Liver (tissue), 9 donors: Measurements from ENCODE around the gene CD40. TPM values are rescaled to one million over a fixed set of nuclear protein-coding genes. Genes with fewer than 3 reads are reported as not detected.

ENCODE experiments used
- DNase-seq: peaks from one replicate; pipeline ENCODE4 v3.0.0-alpha.2; 2017; ENCODE audit warnings: low spot score
- H3K27ac ChIP-seq, 2 donors: one replicate each; pipeline ENCODE4 v1.7.0; 2013; ENCODE audit warnings: inconsistent platforms in 2 of 2, low read length in 2 of 2, control low read depth in 1 of 2, low read depth in 1 of 2, mild to moderate bottlenecking in 1 of 2
- H3K27me3 ChIP-seq, 4 donors: one replicate each; pipeline versions ENCODE4 v1.6.1 to v1.7.0; 2013; ENCODE audit warnings: low read length in 3 of 4, inconsistent platforms in 1 of 4, mild to moderate bottlenecking in 1 of 4, moderate library complexity in 1 of 4; ENCODE audit not compliant: control insufficient read depth in 4 of 4, insufficient read depth in 4 of 4
- H3K36me3 ChIP-seq, 4 donors: one replicate each; pipeline versions ENCODE4 v1.6.1 to v1.7.0; 2013; ENCODE audit warnings: low read length in 3 of 4, mild to moderate bottlenecking in 3 of 4, low read depth in 1 of 4, moderate library complexity in 1 of 4; ENCODE audit not compliant: control insufficient read depth in 4 of 4, insufficient read depth in 3 of 4
- H3K4me1 ChIP-seq, 4 donors: one replicate each; pipeline versions ENCODE4 v1.6.1 to v1.7.0; 2013; ENCODE audit warnings: low read length in 3 of 4, mild to moderate bottlenecking in 3 of 4, moderate library complexity in 1 of 4; ENCODE audit not compliant: control insufficient read depth in 4 of 4, insufficient read depth in 4 of 4
- H3K4me3 ChIP-seq, 3 donors: one replicate each; pipeline versions ENCODE4 v1.6.1 to v1.7.0; 2013; ENCODE audit warnings: low read length in 3 of 3, control low read depth in 1 of 3, low read depth in 1 of 3, mild to moderate bottlenecking in 1 of 3
- H3K9ac ChIP-seq, 2 donors: one replicate each; pipeline ENCODE4 v1.7.0; 2013; ENCODE audit warnings: low read length in 2 of 2, mild to moderate bottlenecking in 2 of 2, moderate library complexity in 2 of 2, control low read depth in 1 of 2, low read depth in 1 of 2
- H3K9me3 ChIP-seq, 4 donors: one replicate each; pipeline versions ENCODE4 v1.6.1 to v1.7.0; 2013; ENCODE audit warnings: low read length in 3 of 4; ENCODE audit not compliant: control insufficient read depth in 4 of 4
- CTCF ChIP-seq: fragments of 150-350 bp; IDR thresholded peaks from 2 replicates; pipeline ENCODE4 v1.5.1; 2017; ENCODE audit warnings: improper control_type of control experiment, low read depth, low read length; ENCODE audit not compliant: missing input control
- EGR1 ChIP-seq, 2 donors: IDR thresholded peaks; 2 replicates each; pipeline ENCODE4 v1.6.1; 2016 to 2018; ENCODE audit warnings: antibody characterized with exemption in 2 of 2, low read depth in 2 of 2
- FOXA1 ChIP-seq: IDR thresholded peaks from 2 replicates; pipeline ENCODE4 v1.6.1; 2016; ENCODE audit warnings: antibody characterized with exemption
- GABPA ChIP-seq, 2 donors: IDR thresholded peaks in 1 of 2; conservative IDR thresholded peaks in 1 of 2; 2 replicates each; pipeline ENCODE4 v1.6.1; 2016; ENCODE audit warnings: antibody characterized with exemption in 2 of 2, mild to moderate bottlenecking in 1 of 2, moderate library complexity in 1 of 2
- HNF4A ChIP-seq, 2 donors: conservative IDR thresholded peaks; 2 replicates each; pipeline ENCODE4 v1.6.1; 2016; ENCODE audit warnings: antibody characterized with exemption in 2 of 2, mild to moderate bottlenecking in 2 of 2
- HNF4G ChIP-seq: IDR thresholded peaks from 2 replicates; pipeline ENCODE4 v1.6.1; 2016; ENCODE audit warnings: antibody characterized with exemption
- JUND ChIP-seq, 2 donors: IDR thresholded peaks; 2 replicates each; pipeline ENCODE4 v1.6.1; 2016; ENCODE audit warnings: antibody characterized with exemption in 2 of 2
- MAX ChIP-seq: IDR thresholded peaks from 2 replicates; pipeline ENCODE4 v1.6.1; 2016; ENCODE audit warnings: antibody characterized with exemption
- NR2F2 ChIP-seq: IDR thresholded peaks from 2 replicates; pipeline ENCODE4 v1.6.1; 2016; ENCODE audit warnings: antibody characterized with exemption
- REST ChIP-seq: IDR thresholded peaks from 2 replicates; pipeline ENCODE4 v1.6.1; 2016; ENCODE audit warnings: antibody characterized with exemption, mild to moderate bottlenecking
- RXRA ChIP-seq, 2 donors: IDR thresholded peaks; 2 replicates each; pipeline ENCODE4 v1.6.1; 2017 to 2018; ENCODE audit warnings: antibody characterized with exemption in 2 of 2, mild to moderate bottlenecking in 1 of 2
- TAF1 ChIP-seq: conservative IDR thresholded peaks from 2 replicates; pipeline ENCODE4 v1.6.1; 2016; ENCODE audit warnings: antibody characterized with exemption, mild to moderate bottlenecking
- ZBTB33 ChIP-seq: IDR thresholded peaks from 2 replicates; pipeline ENCODE4 v1.6.1; 2016; ENCODE audit warnings: antibody characterized with exemption
- WGBS: extraction: QIAGEN DNeasy Blood & Tissue Kit; methylation state at CpG from one replicate; pipeline ENCODE4 v1.1.7; 2013; 5-methylcytosine and 5-hydroxymethylcytosine counted together
- polyA plus RNA-seq, 2 donors: library from polyadenylated mRNA; stranded (reverse) in 1 of 2; unstranded in 1 of 2; fragments of 200-250 nt in 1 of 2; fragments of >200 nt in 1 of 2; fragmentation: Nextera tagmentation in 1 of 2; extraction: Ambion mirVana in 1 of 2; gene quantifications; one replicate each; pipeline versions ENCODE4 v1.2.1 to v1.2.3, GENCODE V29; 2013 to 2015
- total RNA-seq, 2 donors: library from RNA; depleted of rRNA; stranded (reverse); fragments of >200 nt; gene quantifications; one replicate each; pipeline ENCODE4 v1.2.3, GENCODE V29; 2014
- donor health status: healthy.
- donor health status: healthy.
- donor health status: healthy.
- donor health status: healthy.
- donor health status: healthy.

Gene CD40
- total and polyA plus RNA-seq, 4 donors = 2.2 to 9.4 (median 6.0) TPM

GRCh38 chr20:46175127-46175494 lies 57.0 kb downstream of the CD40 start:
- H3K4me1 ChIP-seq = peaks cover 0 to 4% (median 0%) of the 10 kb centered on the region in 4 donors
- no peak overlapping the region for H3K4me3 ChIP-seq
- no peaks in the 10 kb centered on the region for H3K36me3 ChIP-seq
- H3K27me3 ChIP-seq = peaks cover 0 to 14% (median 7%) of the 10 kb centered on the region in 4 donors
- 82% methylated on average over 4 of the region's 4 CpGs for WGBS
- no peak for TF ChIP-seq FOXA1
- no peak for TF ChIP-seq EGR1 (IDR thresholded peaks at IDR 0.05; ENCODE audit: low read depth in 2 of 2)
- TF ChIP-seq TAF1 = no peak
- TF ChIP-seq ZBTB33 = no peak
- TF ChIP-seq HNF4A (conservative IDR thresholded peaks at IDR 0.05) = no peak
- TF ChIP-seq RXRA (IDR thresholded peaks at IDR 0.05) = no peak
- TF ChIP-seq JUND (IDR thresholded peaks at IDR 0.05) = no peak
- TF ChIP-seq MAX = no peak
- TF ChIP-seq GABPA (IDR thresholded peaks at IDR 0.05 in 1 of 2, conservative IDR thresholded peaks at IDR 0.05 in 1 of 2) = no peak
- TF ChIP-seq HNF4G = no peak
- no peak for TF ChIP-seq CTCF
- H3K27ac ChIP-seq = no peak overlapping the region
- H3K9me3 ChIP-seq = no peaks in the 10 kb centered on the region
- DNase-seq = no peak
- no peak overlapping the region for H3K9ac ChIP-seq

- Histone ChIP-seq H3K27me3 (peaks cover 0 to 21% (median 7%) of the 10 kb centered on the region in 4 donors), H3K4me3 (no peak overlapping the region), H3K9me3 (no peaks in the 10 kb centered on the region), H3K4me1 (peaks cover 0 to 4% (median 0%) of the 10 kb centered on the region in 4 donors), H3K27ac (no peak overlapping the region), H3K9ac (no peak overlapping the region), H3K36me3 (no peaks in the 10 kb centered on the region)
- 78% methylated on average over 13 of the region's 13 CpGs for WGBS
- no peak for DNase-seq
- TF ChIP-seq TAF1 (no peak), EGR1 (IDR thresholded peaks at IDR 0.05; ENCODE audit: low read depth in 2 of 2) (no peak), REST (no peak), MAX (no peak), HNF4A (conservative IDR thresholded peaks at IDR 0.05) (no peak), NR2F2 (no peak), FOXA1 (no peak)
Measured at GRCh38 chr20:46176739-46177378, 58.7 kb downstream of the CD40 start.
